ENCODE results near the gene NECTIN2.
"Not testable (repeated sequence)": the region's sequence is repeated elsewhere in the genome, so short reads cannot be mapped to it uniquely, and the experiment has no call there.

NECTIN2 gene

DNA sequence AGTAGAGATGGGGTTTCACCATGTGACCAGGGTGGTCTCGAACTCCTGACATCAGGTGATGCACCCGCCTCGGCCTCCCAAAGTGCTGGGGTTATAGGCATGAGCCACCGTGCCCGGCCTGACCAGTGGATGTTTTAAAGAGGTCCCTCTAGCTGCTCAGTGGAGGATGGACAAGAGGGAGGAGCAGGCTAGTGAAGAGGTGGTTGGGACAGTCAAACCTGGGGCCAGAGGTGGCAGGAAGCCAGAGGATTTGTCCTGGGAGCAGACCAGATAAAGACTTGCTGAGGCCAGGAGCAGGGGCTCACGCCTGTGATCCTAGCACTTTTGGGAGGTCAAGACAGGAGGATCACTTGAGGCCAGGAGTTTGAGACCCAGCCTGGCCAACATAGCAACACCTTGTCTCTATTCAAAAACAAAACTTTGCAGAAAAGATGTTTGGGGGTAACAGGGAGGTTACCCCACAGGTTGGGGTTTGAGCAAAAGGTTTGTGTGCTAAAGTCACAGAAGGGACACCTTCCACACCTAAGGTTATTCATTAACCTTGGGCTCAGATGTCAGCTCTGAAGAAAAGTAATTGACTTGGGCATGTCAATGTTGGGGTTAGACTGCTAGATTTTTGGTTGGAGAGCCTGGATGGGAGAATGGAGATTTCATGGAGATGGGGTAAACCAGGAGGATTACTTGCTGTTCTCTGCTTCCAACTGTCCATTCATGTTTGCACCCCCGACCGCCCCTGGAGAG is 28.2 kb upstream of the NECTIN2 start:
- ATAC-seq, result no peak

- ATAC-seq, result no peak
These were observed 27.5 kb upstream of the NECTIN2 start for GRCh38 chr19:44818466-44819031.

DNA sequence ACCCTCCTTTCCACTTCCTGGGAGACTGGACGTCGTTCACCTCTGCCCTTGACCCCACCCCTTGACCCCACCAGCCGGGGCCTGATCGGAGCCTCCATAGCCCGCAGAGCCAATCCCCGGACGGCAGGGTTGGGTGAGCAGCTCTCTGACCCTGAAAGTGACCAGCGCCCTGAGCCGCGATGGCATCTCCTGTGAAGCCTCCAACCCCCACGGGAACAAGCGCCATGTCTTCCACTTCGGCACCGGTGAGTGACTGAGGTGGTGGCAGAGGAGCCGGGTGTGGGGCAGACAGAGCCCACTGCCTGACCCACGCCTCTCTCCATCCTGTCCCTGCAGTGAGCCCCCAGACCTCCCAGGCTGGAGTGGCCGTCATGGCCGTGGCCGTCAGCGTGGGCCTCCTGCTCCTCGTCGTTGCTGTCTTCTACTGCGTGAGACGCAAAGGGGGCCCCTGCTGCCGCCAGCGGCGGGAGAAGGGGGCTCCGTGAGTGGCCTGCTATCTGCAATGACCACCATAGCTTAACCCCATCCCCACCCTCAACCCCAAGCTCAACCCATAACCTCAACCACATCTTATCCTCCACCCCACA is 26.8 kb upstream of the NECTIN2 start:
- no peak for ATAC-seq

DNA sequence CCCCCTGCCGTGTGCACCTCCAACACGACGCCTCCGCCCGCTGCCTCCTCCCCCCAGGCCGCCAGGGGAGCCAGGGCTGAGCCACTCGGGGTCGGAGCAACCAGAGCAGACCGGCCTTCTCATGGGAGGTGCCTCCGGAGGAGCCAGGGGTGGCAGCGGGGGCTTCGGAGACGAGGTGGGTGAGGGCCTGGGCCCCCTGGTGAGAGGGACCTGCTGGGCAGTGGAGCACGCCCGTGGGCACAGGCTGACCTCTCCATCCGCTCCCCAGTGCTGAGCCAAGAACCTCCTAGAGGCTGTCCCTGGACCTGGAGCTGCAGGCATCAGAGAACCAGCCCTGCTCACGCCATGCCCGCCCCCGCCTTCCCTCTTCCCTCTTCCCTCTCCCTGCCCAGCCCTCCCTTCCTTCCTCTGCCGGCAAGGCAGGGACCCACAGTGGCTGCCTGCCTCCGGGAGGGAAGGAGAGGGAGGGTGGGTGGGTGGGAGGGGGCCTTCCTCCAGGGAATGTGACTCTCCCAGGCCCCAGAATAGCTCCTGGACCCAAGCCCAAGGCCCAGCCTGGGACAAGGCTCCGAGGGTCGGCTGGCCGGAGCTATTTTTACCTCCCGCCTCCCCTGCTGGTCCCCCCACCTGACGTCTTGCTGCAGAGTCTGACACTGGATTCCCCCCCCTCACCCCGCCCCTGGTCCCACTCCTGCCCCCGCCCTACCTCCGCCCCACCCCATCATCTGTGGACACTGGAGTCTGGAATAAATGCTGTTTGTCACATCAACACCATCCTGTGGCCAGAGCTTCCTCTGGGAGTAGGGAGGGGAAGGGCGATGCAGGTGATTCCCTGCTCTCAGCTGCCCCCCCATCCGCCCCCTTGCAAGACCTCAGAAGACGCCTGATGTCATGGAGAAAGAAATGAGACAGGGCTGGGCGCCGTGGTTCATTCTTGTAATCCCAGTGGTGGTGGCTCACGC is 25.2 kb upstream of the NECTIN2 start:
- no peak for ATAC-seq

DNA sequence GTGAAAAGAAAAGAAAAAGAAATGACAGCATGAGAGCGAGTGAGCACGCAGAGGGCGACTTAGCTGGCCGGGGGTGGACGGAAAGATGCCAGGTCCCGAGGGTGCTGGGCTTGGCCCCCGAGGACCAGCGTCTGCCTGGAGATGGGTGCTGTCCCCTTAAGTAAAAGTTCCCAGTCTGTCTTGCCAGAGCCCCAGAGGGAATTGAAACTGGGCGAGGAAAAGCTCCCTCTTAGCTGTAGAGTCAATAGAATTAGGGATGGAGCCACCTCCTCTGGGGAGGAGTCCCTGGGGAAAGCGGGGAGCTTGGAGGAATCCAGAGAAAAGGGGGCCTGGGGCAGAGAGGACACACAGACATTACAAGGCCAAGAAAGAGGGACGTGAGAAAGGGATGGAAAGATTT is 23.9 kb upstream of the NECTIN2 start:
- no peak for ATAC-seq

GRCh38 chr19:44822670-44823372 is 23.3 kb upstream of the NECTIN2 start:
- ATAC-seq, result no peak

DNA sequence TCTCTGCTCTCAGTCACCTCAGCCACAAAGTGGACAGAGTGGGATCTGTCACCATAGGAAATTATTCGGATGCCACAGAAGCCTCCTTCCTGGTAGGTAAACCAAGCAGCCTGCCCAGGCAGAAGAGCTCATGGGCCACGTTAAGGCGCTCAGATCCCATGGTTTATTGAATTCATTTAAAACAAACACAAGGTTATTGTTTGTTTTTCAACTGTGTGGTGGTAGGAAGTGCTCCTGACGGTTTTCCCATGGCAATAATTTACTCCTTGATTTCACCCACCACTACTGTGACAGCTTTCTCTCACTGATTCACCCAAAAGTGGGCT is 22.8 kb upstream of the NECTIN2 start:
- no peak for ATAC-seq

DNA sequence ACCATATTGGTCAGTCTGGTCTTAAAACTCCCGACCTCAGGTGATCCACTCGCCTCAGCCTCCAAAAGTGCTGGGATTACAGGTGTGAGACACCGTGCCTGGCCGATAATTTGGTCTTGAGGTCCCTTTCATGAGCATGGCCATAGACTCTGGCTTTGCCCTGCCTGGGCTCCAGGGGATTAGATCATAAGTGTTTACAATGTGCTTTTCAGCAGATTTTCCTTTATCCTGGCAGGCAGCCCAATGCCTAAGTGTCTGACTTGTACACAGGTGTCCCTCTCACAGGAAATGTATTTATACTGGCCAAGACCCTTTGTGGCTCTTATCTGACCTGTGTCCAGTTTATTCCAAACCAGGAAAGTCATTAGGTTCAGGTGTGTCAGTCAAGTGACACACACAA is 21.3 kb upstream of the NECTIN2 start:
- ATAC-seq, result no peak

- not testable (repeated sequence) for ATAC-seq
These were observed 13.2 kb upstream of the NECTIN2 start for GRCh38 chr19:44832875-44833274.

- not testable (repeated sequence) for ATAC-seq
These were observed 11.7 kb upstream of the NECTIN2 start for GRCh38 chr19:44834399-44834798.

GRCh38 chr19:44839276-44839675 is 6.8 kb upstream of the NECTIN2 start:
- no peak for ATAC-seq

DNA sequence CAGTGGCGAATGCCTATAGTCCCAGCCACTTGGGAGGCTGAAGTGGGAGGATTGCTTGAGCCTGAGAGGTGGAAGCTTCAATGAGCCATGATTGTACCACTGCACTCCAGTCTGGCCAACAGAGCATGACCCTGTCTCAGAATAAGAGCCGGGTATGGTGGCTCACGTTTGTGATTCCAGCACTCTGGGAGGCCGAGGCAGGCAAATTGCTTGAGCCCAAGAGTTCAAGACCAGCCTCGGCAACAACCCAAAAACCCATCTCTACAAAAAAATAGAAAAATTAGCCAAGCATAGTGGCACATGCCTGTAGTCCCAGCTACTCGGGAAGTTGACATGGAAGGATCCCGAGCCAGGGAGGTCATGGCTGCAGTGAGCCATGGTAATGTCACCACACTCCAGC is 5.3 kb upstream of the NECTIN2 start:
- ATAC-seq, result no peak

- no peak for ATAC-seq
These were observed 4.9 kb upstream of the NECTIN2 start for GRCh38 chr19:44841231-44841630.

GRCh38 chr19:44845286-44845611 is 848 bp upstream of the NECTIN2 start:
- ATAC-seq, result no peak

- ATAC-seq, result no peak
These were observed 502 bp downstream of the NECTIN2 start for GRCh38 chr19:44846455-44847143.

GRCh38 chr19:44847144-44848035 is 1.3 kb downstream of the NECTIN2 start:
- no peak for ATAC-seq

GRCh38 chr19:44848036-44848811 is 2.1 kb downstream of the NECTIN2 start:
- no peak for ATAC-seq

- no peak for ATAC-seq
These were observed 2.8 kb downstream of the NECTIN2 start for GRCh38 chr19:44848812-44849447.

DNA sequence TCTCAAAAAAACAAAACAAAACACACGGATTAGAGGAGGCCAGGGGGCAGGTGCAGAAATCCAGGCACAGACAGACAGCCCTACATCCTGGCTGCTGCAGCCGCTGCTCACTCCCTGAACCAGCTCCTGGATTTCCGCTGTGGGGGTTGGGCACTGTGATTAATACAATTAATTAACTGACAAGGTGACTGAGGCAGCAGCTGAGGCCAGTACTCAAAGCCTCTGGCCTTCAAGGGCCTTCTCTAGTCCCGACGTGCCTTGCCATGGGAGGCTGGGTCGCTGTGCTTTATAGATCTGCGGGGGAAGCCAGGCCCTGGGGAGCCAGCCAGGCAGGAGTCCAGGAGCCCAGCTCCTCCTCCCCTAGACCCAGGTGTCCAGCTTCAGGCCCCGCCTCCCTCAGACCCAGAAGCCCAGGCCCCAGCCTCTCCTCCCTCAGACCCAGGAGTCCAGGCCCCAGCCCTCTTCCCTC is 4.6 kb downstream of the NECTIN2 start:
- no peak for ATAC-seq

DNA sequence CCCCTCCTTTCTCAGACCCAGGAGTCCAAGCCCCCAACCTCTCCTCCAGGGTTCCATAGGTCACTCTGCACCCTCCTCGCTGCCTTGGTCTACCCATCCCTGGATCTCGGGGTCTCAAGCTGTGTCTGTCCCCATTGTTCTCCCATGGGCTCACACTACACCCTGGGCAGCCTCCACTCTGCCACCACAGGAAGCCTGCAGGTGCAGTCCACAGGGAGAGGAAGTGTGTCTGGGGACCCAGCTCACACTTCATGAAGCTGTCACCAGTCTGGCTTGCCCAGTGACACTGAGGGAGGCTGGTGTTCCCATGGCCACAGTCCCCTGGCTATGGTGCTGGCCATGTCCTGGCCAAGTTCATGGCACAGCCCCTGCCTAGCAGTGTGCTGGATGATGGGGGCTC is 5.3 kb downstream of the NECTIN2 start:
- peak in 1 of 2 donors; percentile 27 for ATAC-seq
